GM23338 (cell line): ENCODE data around the gene LDLRAD3. TPM values are rescaled to one million over a fixed set of nuclear protein-coding genes. Genes with fewer than 3 reads are reported as not detected.

Experiments used
- ATAC-seq: fragments of 200-7000 bp; cut with Tn5 transposase; 3 replicates; pipeline ENCODE4 v1.9.1; 2020
- DNase-seq: peaks from one replicate; pipeline ENCODE4 v3.0.0-alpha.2; 2015; ENCODE audit warnings: low spot score
- H2AFZ ChIP-seq: fragments of 200-600 bp; sonication (generic); 2 replicates; pipeline ENCODE4 v1.8.0; 2016; ENCODE audit warnings: antibody characterized with exemption, mild to moderate bottlenecking, moderate library complexity
- H3F3A ChIP-seq: fragments of 200-600 bp; sonication (generic); replicated peaks from 2 replicates; pipeline ENCODE4 v1.8.0; 2017; ENCODE audit warnings: antibody characterized with exemption, mixed run types, low read depth
- H3K27ac ChIP-seq: fragments of 200-600 bp; sonication (generic); 2 replicates; pipeline ENCODE4 v1.6.1; 2016; ENCODE audit warnings: low read depth
- H3K27me3 ChIP-seq: fragments of 200-600 bp; sonication (generic); 2 replicates; pipeline ENCODE4 v1.8.0; 2016; ENCODE audit warnings: mild to moderate bottlenecking, mixed run types, moderate library complexity; ENCODE audit not compliant: insufficient read depth
- H3K36me3 ChIP-seq: fragments of 200-600 bp; sonication (generic); 2 replicates; pipeline ENCODE4 v1.8.0; 2016; ENCODE audit warnings: mild to moderate bottlenecking; ENCODE audit not compliant: insufficient read depth
- H3K4me1 ChIP-seq: fragments of 200-600 bp; sonication (generic); 2 replicates; pipeline ENCODE4 v1.8.0; 2016; ENCODE audit warnings: mild to moderate bottlenecking, moderate library complexity; ENCODE audit not compliant: insufficient read depth
- H3K4me2 ChIP-seq: fragments of 200-600 bp; sonication (generic); 2 replicates; pipeline ENCODE4 v1.7.1; 2017; ENCODE audit warnings: mixed run types
- H3K4me3 ChIP-seq: fragments of 200-600 bp; sonication (generic); 2 replicates; pipeline ENCODE4 v1.6.1; 2016; ENCODE audit warnings: mixed run types
- H3K79me2 ChIP-seq: fragments of 200-600 bp; sonication (generic); replicated peaks from 2 replicates; pipeline ENCODE4 v1.8.0; 2017; ENCODE audit warnings: mild to moderate bottlenecking; ENCODE audit not compliant: insufficient read depth
- H3K9me2 ChIP-seq: fragments of 200-600 bp; sonication (generic); 2 replicates; pipeline ENCODE4 v1.8.0; 2017; ENCODE audit not compliant: insufficient read depth
- H4K20me1 ChIP-seq: fragments of 200-600 bp; sonication (generic); replicated peaks from 2 replicates; pipeline ENCODE4 v1.8.0; 2017; ENCODE audit warnings: mild to moderate bottlenecking; ENCODE audit not compliant: insufficient read depth
- H3K27ac Mint-ChIP-seq: 2 replicates; pipeline ENCODE4 v1.8.0; 2020; ENCODE audit warnings: inconsistent platforms, mild to moderate bottlenecking, moderate library complexity, mixed read lengths
- H3K27me3 Mint-ChIP-seq: 3 replicates; pipeline ENCODE4 v1.8.0; 2022; ENCODE audit warnings: low read depth, mild to moderate bottlenecking, moderate library complexity, mixed read lengths, inconsistent platforms; ENCODE audit not compliant: insufficient read depth, poor library complexity
- H3K36me3 Mint-ChIP-seq: 3 replicates; pipeline ENCODE4 v1.8.0; 2021; ENCODE audit warnings: low read depth, mild to moderate bottlenecking, inconsistent platforms, moderate library complexity, mixed read lengths
- H3K4me1 Mint-ChIP-seq: 3 replicates; pipeline ENCODE4 v1.8.0; 2020; ENCODE audit warnings: mild to moderate bottlenecking, inconsistent platforms, mixed read lengths
- H3K4me3 Mint-ChIP-seq: 3 replicates; pipeline ENCODE4 v1.8.0; 2021; ENCODE audit warnings: moderate library complexity, mild to moderate bottlenecking, inconsistent platforms, mixed read lengths
- H3K9me3 Mint-ChIP-seq: 3 replicates; pipeline ENCODE4 v1.8.0; 2020; ENCODE audit warnings: moderate library complexity, mild to moderate bottlenecking, inconsistent platforms, mixed read lengths
- CREB1 ChIP-seq: fragments of 250-450 bp; sonication (Bioruptor Pico); IDR thresholded peaks from 2 replicates; pipeline ENCODE4 v1.5.0; 2020; ENCODE audit warnings: low read depth, mild to moderate bottlenecking, moderate library complexity
- EZH2phosphoT487 ChIP-seq: fragments of 200-600 bp; sonication (generic); IDR thresholded peaks from one replicate; pipeline ENCODE4 v1.8.1; 2018; ENCODE audit warnings: antibody characterized with exemption; ENCODE audit not compliant: unreplicated experiment
- JUNB ChIP-seq: IDR thresholded peaks from one replicate; pipeline ENCODE4 v1.6.1; 2016; ENCODE audit warnings: antibody characterized with exemption; ENCODE audit not compliant: unreplicated experiment
- NANOG ChIP-seq: IDR thresholded peaks from 2 replicates; pipeline ENCODE4 v1.6.1; 2016; ENCODE audit warnings: antibody characterized with exemption, borderline replicate concordance
- POLR2AphosphoS5 ChIP-seq: IDR thresholded peaks from 2 replicates; pipeline ENCODE4 v1.6.1; 2016; ENCODE audit warnings: antibody characterized with exemption, low read depth
- STAT1 ChIP-seq: IDR thresholded peaks from one replicate; pipeline ENCODE4 v1.6.1; 2016; ENCODE audit warnings: antibody characterized with exemption; ENCODE audit not compliant: unreplicated experiment
- ZNF114 ChIP-seq: fragments of 250-450 bp; sonication (Bioruptor Pico); IDR thresholded peaks from 2 replicates; pipeline ENCODE4 v1.5.0; 2020; ENCODE audit warnings: mild to moderate bottlenecking, moderate library complexity
- ZNF331 ChIP-seq: fragments of 250-450 bp; sonication (Bioruptor Pico); IDR thresholded peaks from 2 replicates; pipeline ENCODE4 v1.5.0; 2020; ENCODE audit warnings: low read depth, mild to moderate bottlenecking, moderate library complexity
- polyA plus RNA-seq: library from polyadenylated mRNA; unstranded; fragments of >200 nt; fragmentation: Nextera tagmentation; extraction: Ambion mirVana; gene quantifications from 2 replicates; pipeline ENCODE4 v1.2.1, GENCODE V29; 2016
- total RNA-seq: library from RNA; depleted of rRNA; stranded (reverse); fragments of >200 nt; shearing (Covaris generic); gene quantifications from 2 replicates; pipeline ENCODE4 v1.2.3, GENCODE V29; 2014
- TF ChIP-seq, protein P1 (sequence below): IDR thresholded peaks from one replicate; pipeline ENCODE4 v1.6.1; 2018; ENCODE audit warnings: antibody characterized with exemption; ENCODE audit not compliant: unreplicated experiment
- TF ChIP-seq, protein P2 (sequence below), 2 experiments: fragments of 200-600 bp in 1 of 2; sonication (generic) in 1 of 2; conservative IDR thresholded peaks; 2 replicates each; pipeline versions ENCODE4 v1.5.1 to v1.6.1; 2016 to 2017; ENCODE audit warnings: antibody characterized with exemption in 2 of 2, low read depth in 2 of 2, mild to moderate bottlenecking in 2 of 2, moderate library complexity in 1 of 2
- TF ChIP-seq, protein P3 (sequence below): IDR thresholded peaks from 2 replicates; pipeline ENCODE4 v1.6.1; 2016; ENCODE audit warnings: antibody characterized with exemption
- TF ChIP-seq, protein P4 (sequence below): fragments of 250-450 bp; sonication (Bioruptor Pico); IDR thresholded peaks from 2 replicates; pipeline ENCODE4 v1.5.0; 2020; ENCODE audit warnings: mild to moderate bottlenecking, moderate library complexity

LDLRAD3 gene
- total and polyA plus RNA-seq, 2 experiments from 2014 or later: 8.5 to 19.4 TPM

DNA sequence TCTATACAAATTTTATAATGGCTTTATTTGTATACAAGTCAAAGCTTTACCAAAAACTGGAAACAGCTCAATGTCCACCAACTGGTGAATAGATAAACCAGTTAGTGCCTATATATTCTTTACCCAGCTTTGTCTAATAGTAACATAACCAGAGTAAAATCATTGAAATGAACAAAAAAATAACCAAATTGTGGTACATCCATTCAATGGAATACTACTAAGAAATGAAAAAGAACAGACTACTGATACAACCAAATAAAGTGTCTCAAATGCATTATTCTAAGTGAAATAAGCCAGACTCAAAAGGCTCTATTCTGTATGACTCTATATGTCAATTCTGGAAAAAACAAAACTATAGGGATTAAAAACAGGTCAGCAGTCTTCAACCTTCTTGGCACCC is 40.9 kb upstream of the LDLRAD3 start (continued):
- TF ChIP-seq, protein P1, sequence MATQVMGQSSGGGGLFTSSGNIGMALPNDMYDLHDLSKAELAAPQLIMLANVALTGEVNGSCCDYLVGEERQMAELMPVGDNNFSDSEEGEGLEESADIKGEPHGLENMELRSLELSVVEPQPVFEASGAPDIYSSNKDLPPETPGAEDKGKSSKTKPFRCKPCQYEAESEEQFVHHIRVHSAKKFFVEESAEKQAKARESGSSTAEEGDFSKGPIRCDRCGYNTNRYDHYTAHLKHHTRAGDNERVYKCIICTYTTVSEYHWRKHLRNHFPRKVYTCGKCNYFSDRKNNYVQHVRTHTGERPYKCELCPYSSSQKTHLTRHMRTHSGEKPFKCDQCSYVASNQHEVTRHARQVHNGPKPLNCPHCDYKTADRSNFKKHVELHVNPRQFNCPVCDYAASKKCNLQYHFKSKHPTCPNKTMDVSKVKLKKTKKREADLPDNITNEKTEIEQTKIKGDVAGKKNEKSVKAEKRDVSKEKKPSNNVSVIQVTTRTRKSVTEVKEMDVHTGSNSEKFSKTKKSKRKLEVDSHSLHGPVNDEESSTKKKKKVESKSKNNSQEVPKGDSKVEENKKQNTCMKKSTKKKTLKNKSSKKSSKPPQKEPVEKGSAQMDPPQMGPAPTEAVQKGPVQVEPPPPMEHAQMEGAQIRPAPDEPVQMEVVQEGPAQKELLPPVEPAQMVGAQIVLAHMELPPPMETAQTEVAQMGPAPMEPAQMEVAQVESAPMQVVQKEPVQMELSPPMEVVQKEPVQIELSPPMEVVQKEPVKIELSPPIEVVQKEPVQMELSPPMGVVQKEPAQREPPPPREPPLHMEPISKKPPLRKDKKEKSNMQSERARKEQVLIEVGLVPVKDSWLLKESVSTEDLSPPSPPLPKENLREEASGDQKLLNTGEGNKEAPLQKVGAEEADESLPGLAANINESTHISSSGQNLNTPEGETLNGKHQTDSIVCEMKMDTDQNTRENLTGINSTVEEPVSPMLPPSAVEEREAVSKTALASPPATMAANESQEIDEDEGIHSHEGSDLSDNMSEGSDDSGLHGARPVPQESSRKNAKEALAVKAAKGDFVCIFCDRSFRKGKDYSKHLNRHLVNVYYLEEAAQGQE: no peak
- no peak for TF ChIP-seq EZH2phosphoT487

DNA sequence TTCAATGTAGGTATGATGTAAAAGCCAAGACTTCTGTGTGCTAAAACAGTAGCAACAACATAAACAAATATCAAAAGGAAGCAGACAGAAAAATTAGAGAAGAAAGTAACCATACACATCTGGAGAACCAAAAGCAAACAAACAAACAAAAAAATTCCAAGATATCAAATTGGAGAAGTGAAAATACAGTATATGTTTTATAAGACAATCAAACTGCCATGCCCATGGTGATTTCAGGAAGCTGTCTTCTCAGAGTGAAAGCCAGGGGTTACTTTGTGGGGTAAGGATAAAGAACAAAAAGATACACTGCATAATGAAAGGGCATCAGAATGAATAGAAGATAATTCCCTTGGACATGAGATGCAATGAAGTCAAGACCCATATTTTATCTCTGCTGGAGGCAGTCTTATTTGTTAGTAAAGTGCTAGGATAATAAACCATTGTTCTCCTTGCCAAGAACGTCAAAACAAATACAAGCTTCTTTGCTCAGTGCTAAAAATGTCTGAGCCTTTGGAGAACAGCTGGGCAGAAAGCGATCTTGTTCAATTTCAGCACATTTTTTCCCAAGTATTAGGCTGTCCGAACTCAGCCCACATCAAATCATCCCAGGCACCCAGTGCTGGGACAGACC is 38.1 kb upstream of the LDLRAD3 start:
- Histone ChIP-seq H3K27me3 (no peaks in the 10 kb centered on the region), H3K27ac (no peak overlapping the region), H2AFZ (no peak overlapping the region), H3K4me3 (no peak overlapping the region), H3F3A (no peaks in the 10 kb centered on the region), H3K36me3 (no peaks in the 10 kb centered on the region), H3K79me2 (no peaks in the 10 kb centered on the region), H3K4me2 (no peak overlapping the region), H3K4me1 (no peaks in the 10 kb centered on the region), H3K9me2 (no peaks in the 10 kb centered on the region; the same call in 1 of the 2 replicates), H4K20me1 (no peaks in the 10 kb centered on the region)
- Mint-ChIP-seq H3K9me3 (peaks cover 33% of the 10 kb centered on the region), H3K4me3 (no peak overlapping the region), H3K36me3 (peaks cover 25% of the 10 kb centered on the region; the same call in 2 of the 3 replicates), H3K4me1 (peaks cover 6% of the 10 kb centered on the region; the same call in 1 of the 3 replicates), H3K27me3 (peaks cover 10% of the 10 kb centered on the region), H3K27ac (no peak overlapping the region)
- DNase-seq (no peak), ATAC-seq (no peak)
- no peak for TF ChIP-seq NANOG
- TF ChIP-seq, protein P2, sequence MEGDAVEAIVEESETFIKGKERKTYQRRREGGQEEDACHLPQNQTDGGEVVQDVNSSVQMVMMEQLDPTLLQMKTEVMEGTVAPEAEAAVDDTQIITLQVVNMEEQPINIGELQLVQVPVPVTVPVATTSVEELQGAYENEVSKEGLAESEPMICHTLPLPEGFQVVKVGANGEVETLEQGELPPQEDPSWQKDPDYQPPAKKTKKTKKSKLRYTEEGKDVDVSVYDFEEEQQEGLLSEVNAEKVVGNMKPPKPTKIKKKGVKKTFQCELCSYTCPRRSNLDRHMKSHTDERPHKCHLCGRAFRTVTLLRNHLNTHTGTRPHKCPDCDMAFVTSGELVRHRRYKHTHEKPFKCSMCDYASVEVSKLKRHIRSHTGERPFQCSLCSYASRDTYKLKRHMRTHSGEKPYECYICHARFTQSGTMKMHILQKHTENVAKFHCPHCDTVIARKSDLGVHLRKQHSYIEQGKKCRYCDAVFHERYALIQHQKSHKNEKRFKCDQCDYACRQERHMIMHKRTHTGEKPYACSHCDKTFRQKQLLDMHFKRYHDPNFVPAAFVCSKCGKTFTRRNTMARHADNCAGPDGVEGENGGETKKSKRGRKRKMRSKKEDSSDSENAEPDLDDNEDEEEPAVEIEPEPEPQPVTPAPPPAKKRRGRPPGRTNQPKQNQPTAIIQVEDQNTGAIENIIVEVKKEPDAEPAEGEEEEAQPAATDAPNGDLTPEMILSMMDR (conservative IDR thresholded peaks at IDR 0.05; ENCODE audit: low read depth in 2 of 2): no peak
- TF ChIP-seq, protein P3, sequence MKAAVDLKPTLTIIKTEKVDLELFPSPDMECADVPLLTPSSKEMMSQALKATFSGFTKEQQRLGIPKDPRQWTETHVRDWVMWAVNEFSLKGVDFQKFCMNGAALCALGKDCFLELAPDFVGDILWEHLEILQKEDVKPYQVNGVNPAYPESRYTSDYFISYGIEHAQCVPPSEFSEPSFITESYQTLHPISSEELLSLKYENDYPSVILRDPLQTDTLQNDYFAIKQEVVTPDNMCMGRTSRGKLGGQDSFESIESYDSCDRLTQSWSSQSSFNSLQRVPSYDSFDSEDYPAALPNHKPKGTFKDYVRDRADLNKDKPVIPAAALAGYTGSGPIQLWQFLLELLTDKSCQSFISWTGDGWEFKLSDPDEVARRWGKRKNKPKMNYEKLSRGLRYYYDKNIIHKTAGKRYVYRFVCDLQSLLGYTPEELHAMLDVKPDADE: no peak
- TF ChIP-seq STAT1: no peak
- TF ChIP-seq EZH2phosphoT487: no peak
- TF ChIP-seq CREB1: no peak
- TF ChIP-seq, protein P4, sequence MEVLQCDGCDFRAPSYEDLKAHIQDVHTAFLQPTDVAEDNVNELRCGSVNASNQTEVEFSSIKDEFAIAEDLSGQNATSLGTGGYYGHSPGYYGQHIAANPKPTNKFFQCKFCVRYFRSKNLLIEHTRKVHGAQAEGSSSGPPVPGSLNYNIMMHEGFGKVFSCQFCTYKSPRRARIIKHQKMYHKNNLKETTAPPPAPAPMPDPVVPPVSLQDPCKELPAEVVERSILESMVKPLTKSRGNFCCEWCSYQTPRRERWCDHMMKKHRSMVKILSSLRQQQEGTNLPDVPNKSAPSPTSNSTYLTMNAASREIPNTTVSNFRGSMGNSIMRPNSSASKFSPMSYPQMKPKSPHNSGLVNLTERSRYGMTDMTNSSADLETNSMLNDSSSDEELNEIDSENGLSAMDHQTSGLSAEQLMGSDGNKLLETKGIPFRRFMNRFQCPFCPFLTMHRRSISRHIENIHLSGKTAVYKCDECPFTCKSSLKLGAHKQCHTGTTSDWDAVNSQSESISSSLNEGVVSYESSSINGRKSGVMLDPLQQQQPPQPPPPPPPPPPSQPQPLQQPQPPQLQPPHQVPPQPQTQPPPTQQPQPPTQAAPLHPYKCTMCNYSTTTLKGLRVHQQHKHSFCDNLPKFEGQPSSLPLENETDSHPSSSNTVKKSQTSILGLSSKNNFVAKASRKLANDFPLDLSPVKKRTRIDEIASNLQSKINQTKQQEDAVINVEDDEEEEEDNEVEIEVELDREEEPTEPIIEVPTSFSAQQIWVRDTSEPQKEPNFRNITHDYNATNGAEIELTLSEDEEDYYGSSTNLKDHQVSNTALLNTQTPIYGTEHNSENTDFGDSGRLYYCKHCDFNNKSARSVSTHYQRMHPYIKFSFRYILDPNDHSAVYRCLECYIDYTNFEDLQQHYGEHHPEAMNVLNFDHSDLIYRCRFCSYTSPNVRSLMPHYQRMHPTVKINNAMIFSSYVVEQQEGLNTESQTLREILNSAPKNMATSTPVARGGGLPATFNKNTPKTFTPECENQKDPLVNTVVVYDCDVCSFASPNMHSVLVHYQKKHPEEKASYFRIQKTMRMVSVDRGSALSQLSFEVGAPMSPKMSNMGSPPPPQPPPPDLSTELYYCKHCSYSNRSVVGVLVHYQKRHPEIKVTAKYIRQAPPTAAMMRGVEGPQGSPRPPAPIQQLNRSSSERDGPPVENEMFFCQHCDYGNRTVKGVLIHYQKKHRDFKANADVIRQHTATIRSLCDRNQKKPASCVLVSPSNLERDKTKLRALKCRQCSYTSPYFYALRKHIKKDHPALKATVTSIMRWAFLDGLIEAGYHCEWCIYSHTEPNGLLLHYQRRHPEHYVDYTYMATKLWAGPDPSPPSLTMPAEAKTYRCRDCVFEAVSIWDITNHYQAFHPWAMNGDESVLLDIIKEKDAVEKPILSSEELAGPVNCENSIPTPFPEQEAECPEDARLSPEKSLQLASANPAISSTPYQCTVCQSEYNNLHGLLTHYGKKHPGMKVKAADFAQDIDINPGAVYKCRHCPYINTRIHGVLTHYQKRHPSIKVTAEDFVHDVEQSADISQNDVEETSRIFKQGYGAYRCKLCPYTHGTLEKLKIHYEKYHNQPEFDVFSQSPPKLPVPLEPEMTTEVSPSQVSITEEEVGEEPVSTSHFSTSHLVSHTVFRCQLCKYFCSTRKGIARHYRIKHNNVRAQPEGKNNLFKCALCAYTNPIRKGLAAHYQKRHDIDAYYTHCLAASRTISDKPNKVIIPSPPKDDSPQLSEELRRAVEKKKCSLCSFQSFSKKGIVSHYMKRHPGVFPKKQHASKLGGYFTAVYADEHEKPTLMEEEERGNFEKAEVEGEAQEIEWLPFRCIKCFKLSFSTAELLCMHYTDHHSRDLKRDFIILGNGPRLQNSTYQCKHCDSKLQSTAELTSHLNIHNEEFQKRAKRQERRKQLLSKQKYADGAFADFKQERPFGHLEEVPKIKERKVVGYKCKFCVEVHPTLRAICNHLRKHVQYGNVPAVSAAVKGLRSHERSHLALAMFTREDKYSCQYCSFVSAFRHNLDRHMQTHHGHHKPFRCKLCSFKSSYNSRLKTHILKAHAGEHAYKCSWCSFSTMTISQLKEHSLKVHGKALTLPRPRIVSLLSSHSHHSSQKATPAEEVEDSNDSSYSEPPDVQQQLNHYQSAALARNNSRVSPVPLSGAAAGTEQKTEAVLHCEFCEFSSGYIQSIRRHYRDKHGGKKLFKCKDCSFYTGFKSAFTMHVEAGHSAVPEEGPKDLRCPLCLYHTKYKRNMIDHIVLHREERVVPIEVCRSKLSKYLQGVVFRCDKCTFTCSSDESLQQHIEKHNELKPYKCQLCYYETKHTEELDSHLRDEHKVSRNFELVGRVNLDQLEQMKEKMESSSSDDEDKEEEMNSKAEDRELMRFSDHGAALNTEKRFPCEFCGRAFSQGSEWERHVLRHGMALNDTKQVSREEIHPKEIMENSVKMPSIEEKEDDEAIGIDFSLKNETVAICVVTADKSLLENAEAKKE (CRISPR knock-in tag): no peak
- TF ChIP-seq ZNF331: no peak
- no peak for TF ChIP-seq POLR2AphosphoS5
- TF ChIP-seq ZNF114 (CRISPR knock-in tag): no peak
- no peak for TF ChIP-seq JUNB
